PC-3 (cell line): Measurements from ENCODE around the gene DMTF1.

Experiments used
- CTCF ChIP-seq: fragments of 300-600 bp; sonication (generic); conservative IDR thresholded peaks from 2 replicates; pipeline ENCODE4 v1.5.1; 2017; ENCODE audit warnings: antibody characterized with exemption, low read depth, mild to moderate bottlenecking, low read length
- EZH2 ChIP-seq: fragments of 300-600 bp; sonication (generic); IDR thresholded peaks from one replicate; pipeline ENCODE4 v1.6.1; 2017; ENCODE audit warnings: antibody characterized with exemption, mild to moderate bottlenecking, low read length; ENCODE audit not compliant: unreplicated experiment

GRCh38 chr7:87140271-87140748, 11.9 kb upstream of the DMTF1 start:
- no peak for TF ChIP-seq CTCF
- TF ChIP-seq EZH2: no peak
